Kidney capillary endothelial cell (primary cell): ENCODE measurements around the gene FGD3.
"Not testable (repeated sequence)": the region's sequence is repeated elsewhere in the genome, so short reads cannot be mapped to it uniquely, and the experiment has no call there.

Experiments used
- DNase-seq: peaks from one replicate; pipeline ENCODE4 v3.0.0-alpha.2; 2018; ENCODE audit warnings: low spot score

FGD3 gene

GRCh38 chr9:92947268-92948037 lies at the start of gene FGD3:
Gene FGD3, plus strand, starts transcription at chr9:92947523. Its CDS starts 28,734 bp downstream, at chr9:92976257.
- DNase-seq = peak; percentile 25

GRCh38 chr9:92905137-92905536 lies 42.2 kb upstream of the FGD3 start:
- not testable (repeated sequence) for DNase-seq

- DNase-seq = no peak
Observed at GRCh38 chr9:92911511-92912475, 35.5 kb upstream of the FGD3 start.

- no peak for DNase-seq
Observed at GRCh38 chr9:92917176-92917800, 30.0 kb upstream of the FGD3 start.

- no peak for DNase-seq
Observed at GRCh38 chr9:92920437-92920836, 26.9 kb upstream of the FGD3 start.

GRCh38 chr9:92931606-92932005 lies 15.7 kb upstream of the FGD3 start:
- DNase-seq = no peak

GRCh38 chr9:92934321-92934720 lies 13.0 kb upstream of the FGD3 start:
- no peak for DNase-seq

- no peak for DNase-seq
Observed at GRCh38 chr9:92938025-92938424, 9.3 kb upstream of the FGD3 start.

GRCh38 chr9:92941861-92942260 lies 5.5 kb upstream of the FGD3 start:
- no peak for DNase-seq

GRCh38 chr9:92942688-92943616 lies 4.4 kb upstream of the FGD3 start:
- no peak for DNase-seq

GRCh38 chr9:92944921-92945320 lies 2.4 kb upstream of the FGD3 start:
- DNase-seq = no peak

GRCh38 chr9:92945796-92946195 lies 1.5 kb upstream of the FGD3 start:
- DNase-seq = no peak

- no peak for DNase-seq
Observed at GRCh38 chr9:92948038-92948534, 763 bp downstream of the FGD3 start.

GRCh38 chr9:92948632-92949031 lies 1.3 kb downstream of the FGD3 start:
- no peak for DNase-seq

- no peak for DNase-seq
Observed at GRCh38 chr9:92949266-92949982, 2.1 kb downstream of the FGD3 start.

GRCh38 chr9:92950359-92950955 lies 3.1 kb downstream of the FGD3 start:
- no peak for DNase-seq

- DNase-seq = no peak
Observed at GRCh38 chr9:92952906-92953610, 5.7 kb downstream of the FGD3 start.

GRCh38 chr9:92954049-92954861 lies 6.9 kb downstream of the FGD3 start:
- DNase-seq = peak; percentile 56

GRCh38 chr9:92954886-92955285 lies 7.6 kb downstream of the FGD3 start:
- no peak for DNase-seq
